DND-41 (cell line): Measurements from ENCODE around the gene TM9SF3.
"Not testable (repeated sequence)": the region's sequence is repeated elsewhere in the genome, so short reads cannot be mapped to it uniquely, and the experiment has no call there.

Experiments used
- ATAC-seq: fragments of 200-7000 bp; cut with Tn5 transposase; 3 replicates; pipeline ENCODE4 v1.9.1; 2021; ENCODE audit warnings: low read depth; ENCODE audit not compliant: insufficient read depth
- DNase-seq: peaks from one replicate; pipeline ENCODE4 v3.0.0-alpha.2; 2020
- H2AFZ ChIP-seq: 2 replicates; pipeline ENCODE4 v1.6.0; 2012; ENCODE audit warnings: low read depth, low read length
- H3K27ac ChIP-seq: 2 replicates; pipeline ENCODE4 v1.5.1; 2012; ENCODE audit warnings: low read length, inconsistent platforms
- H3K27me3 ChIP-seq: fragments of 200-600 bp; sonication (generic); 2 replicates; pipeline ENCODE4 v1.6.0; 2012; ENCODE audit warnings: low read length, mild to moderate bottlenecking, inconsistent platforms; ENCODE audit not compliant: insufficient read depth, poor library complexity
- H3K36me3 ChIP-seq: 2 replicates; pipeline ENCODE4 v1.5.1; 2012; ENCODE audit warnings: low read length, inconsistent platforms; ENCODE audit not compliant: insufficient read depth
- H3K4me1 ChIP-seq: 2 replicates; pipeline ENCODE4 v1.5.1; 2012; ENCODE audit warnings: mild to moderate bottlenecking, low read length; ENCODE audit not compliant: insufficient read depth
- H3K4me2 ChIP-seq: 2 replicates; pipeline ENCODE4 v1.6.0; 2012; ENCODE audit warnings: mild to moderate bottlenecking, moderate library complexity, low read length, inconsistent platforms; ENCODE audit not compliant: insufficient read depth
- H3K4me3 ChIP-seq, 2 experiments: fragments of 200-600 bp in 1 of 2; shearing (Covaris generic) in 1 of 2; 2 replicates each; pipeline ENCODE4 v1.5.1; 2012 to 2016; ENCODE audit warnings: inconsistent platforms in 2 of 2, low read length in 2 of 2, mild to moderate bottlenecking in 2 of 2, low read depth in 1 of 2, moderate library complexity in 1 of 2
- H3K79me2 ChIP-seq: 2 replicates; pipeline ENCODE4 v1.6.0; 2012; ENCODE audit warnings: low read length, inconsistent platforms; ENCODE audit not compliant: insufficient read depth
- H3K9ac ChIP-seq: 2 replicates; pipeline ENCODE4 v1.6.0; 2012; ENCODE audit warnings: low read depth, mild to moderate bottlenecking, inconsistent platforms, low read length, moderate library complexity
- H3K9me3 ChIP-seq: 2 replicates; pipeline ENCODE4 v1.5.1; 2012; ENCODE audit warnings: low read length, moderate library complexity, mild to moderate bottlenecking, inconsistent platforms; ENCODE audit not compliant: insufficient read depth, severe bottlenecking
- H4K20me1 ChIP-seq: 2 replicates; pipeline ENCODE4 v1.6.0; 2012; ENCODE audit warnings: low read length; ENCODE audit not compliant: insufficient read depth
- EZH2 ChIP-seq: IDR thresholded peaks from 3 replicates; pipeline ENCODE4 v1.6.1; 2012; ENCODE audit warnings: borderline replicate concordance, low read depth, mild to moderate bottlenecking, moderate library complexity, low read length, inconsistent platforms; ENCODE audit not compliant: severe bottlenecking
- TF ChIP-seq, protein P1 (sequence below): IDR thresholded peaks from 2 replicates; pipeline ENCODE4 v1.5.1; 2012; ENCODE audit warnings: borderline replicate concordance, low read length, moderate library complexity, mild to moderate bottlenecking; ENCODE audit not compliant: poor library complexity, severe bottlenecking; ENCODE audit errors: extremely low read depth

Gene TM9SF3

DNA sequence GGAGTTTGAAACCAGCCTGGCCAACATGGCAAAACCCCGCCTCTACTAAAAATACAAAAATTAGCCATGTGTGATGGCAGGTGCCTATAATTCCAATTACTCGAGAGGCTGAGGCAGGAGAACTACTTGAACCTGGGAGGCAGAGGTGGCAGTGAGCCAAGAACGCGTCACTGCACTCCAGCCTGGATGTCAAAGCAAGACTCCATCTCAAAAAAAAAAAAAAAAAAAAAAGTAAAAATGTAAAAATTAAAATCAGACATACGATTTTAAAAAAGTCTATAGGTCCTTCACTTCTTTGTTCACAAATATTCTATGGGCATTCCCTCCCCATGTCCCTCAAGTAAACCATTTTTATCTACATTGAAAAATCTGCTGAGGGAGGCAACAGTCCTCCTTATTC lies 38.2 kb downstream of the TM9SF3 start:
- no peaks in the 10 kb centered on the region for H3K9me3 ChIP-seq
- no peak overlapping the region for H2AFZ ChIP-seq
- H3K4me1 ChIP-seq, result no peaks in the 10 kb centered on the region
- no peak overlapping the region for H3K4me3 ChIP-seq
- ATAC-seq, result no peak
- TF ChIP-seq, protein P1, sequence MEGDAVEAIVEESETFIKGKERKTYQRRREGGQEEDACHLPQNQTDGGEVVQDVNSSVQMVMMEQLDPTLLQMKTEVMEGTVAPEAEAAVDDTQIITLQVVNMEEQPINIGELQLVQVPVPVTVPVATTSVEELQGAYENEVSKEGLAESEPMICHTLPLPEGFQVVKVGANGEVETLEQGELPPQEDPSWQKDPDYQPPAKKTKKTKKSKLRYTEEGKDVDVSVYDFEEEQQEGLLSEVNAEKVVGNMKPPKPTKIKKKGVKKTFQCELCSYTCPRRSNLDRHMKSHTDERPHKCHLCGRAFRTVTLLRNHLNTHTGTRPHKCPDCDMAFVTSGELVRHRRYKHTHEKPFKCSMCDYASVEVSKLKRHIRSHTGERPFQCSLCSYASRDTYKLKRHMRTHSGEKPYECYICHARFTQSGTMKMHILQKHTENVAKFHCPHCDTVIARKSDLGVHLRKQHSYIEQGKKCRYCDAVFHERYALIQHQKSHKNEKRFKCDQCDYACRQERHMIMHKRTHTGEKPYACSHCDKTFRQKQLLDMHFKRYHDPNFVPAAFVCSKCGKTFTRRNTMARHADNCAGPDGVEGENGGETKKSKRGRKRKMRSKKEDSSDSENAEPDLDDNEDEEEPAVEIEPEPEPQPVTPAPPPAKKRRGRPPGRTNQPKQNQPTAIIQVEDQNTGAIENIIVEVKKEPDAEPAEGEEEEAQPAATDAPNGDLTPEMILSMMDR, result no peak
- no peak for TF ChIP-seq EZH2
- H3K4me2 ChIP-seq, result no peak overlapping the region
- DNase-seq, result no peak
- H3K9ac ChIP-seq, result no peak overlapping the region
- no peaks in the 10 kb centered on the region for H3K27me3 ChIP-seq
- H3K36me3 ChIP-seq, result peaks cover 93% of the 10 kb centered on the region
- H4K20me1 ChIP-seq, result no peaks in the 10 kb centered on the region; the same call in 1 of the 2 replicates
- no peak overlapping the region for H3K27ac ChIP-seq
- H3K79me2 ChIP-seq, result no peaks in the 10 kb centered on the region

DNA sequence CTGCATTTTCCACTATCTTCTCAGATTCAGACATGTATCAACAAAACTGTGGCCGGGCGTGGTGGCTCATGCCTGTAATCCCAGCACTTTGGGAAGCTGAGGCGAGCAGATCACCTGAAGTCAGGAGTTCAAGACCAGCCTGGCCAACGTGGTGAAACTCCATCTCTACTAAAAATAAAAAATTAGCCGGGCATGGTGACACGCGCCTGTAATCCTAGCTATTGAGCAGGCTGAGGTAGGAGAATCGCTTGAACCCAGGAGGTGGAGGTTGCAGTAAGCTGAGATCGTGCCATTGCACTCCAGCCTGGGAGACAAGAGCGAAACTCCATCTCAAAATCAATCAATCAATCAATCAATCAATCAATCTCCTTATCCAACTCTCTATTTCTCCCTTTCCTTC lies 41.3 kb downstream of the TM9SF3 start:
- H4K20me1 ChIP-seq, H3K9me3 ChIP-seq, ATAC-seq, H2AFZ ChIP-seq, H3K4me3 ChIP-seq, DNase-seq, H3K79me2 ChIP-seq, H3K4me1 ChIP-seq, H3K27me3 ChIP-seq, H3K27ac ChIP-seq, H3K4me2 ChIP-seq, H3K9ac ChIP-seq: not testable (repeated sequence)
- peaks cover 88% of the 10 kb centered on the region for H3K36me3 ChIP-seq

DNA sequence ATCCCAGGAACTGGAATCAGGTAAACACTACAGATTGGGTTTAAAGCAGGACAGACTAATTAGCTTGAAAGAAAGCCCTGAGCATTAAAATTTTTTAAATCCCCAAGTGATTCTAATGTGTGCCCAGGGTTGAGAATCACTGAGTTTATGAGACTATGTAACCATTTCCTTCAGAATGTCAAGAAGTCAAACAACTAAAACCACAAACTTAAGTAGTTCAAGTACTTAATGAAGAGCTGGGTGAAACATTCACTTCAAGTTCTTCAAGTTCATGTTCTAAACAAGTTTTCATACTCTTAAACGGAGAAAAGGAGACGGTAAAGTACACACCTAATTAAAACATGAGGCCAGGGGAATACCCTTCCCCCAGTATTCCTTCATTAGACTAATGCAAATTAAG lies 44.9 kb downstream of the TM9SF3 start:
- Histone ChIP-seq H3K9ac (no peak overlapping the region), H3K36me3 (peaks cover 71% of the 10 kb centered on the region), H3K4me1 (no peaks in the 10 kb centered on the region), H3K9me3 (no peaks in the 10 kb centered on the region), H3K4me3 (no peak overlapping the region), H3K27ac (no peak overlapping the region), H3K27me3 (no peaks in the 10 kb centered on the region), H3K4me2 (no peak overlapping the region), H3K79me2 (peaks cover 8% of the 10 kb centered on the region), H2AFZ (no peak overlapping the region), H4K20me1 (peaks cover 6% of the 10 kb centered on the region; the same call in 1 of the 2 replicates)
- ATAC-seq (no peak), DNase-seq (no peak)
- TF ChIP-seq EZH2, result no peak
- TF ChIP-seq, protein P1, result no peak

DNA sequence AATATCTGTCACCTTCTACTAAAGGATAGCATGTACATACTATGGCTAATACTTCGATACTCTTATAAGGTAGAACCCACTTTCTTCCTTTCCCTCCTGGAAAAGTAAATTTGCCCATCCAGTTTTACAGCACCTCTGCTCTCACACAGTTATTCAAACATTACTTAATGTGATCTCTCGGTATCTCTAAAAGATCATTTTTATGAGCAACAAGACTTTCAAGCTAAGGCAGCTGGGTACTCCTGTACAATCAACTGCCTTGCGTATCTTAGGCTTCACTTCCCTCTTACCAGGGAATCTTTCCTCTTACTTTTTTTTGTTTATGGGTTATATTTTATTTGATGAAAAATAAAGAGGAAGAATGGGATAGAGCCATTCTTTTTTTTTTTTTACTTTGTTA lies 46.6 kb downstream of the TM9SF3 start:
- H3K79me2 ChIP-seq, result peaks cover 17% of the 10 kb centered on the region
- H3K27me3 ChIP-seq, result no peaks in the 10 kb centered on the region
- DNase-seq (no peak), ATAC-seq (no peak)
- no peak overlapping the region for H3K4me2 ChIP-seq
- no peak overlapping the region for H2AFZ ChIP-seq
- no peak overlapping the region for H3K27ac ChIP-seq
- no peaks in the 10 kb centered on the region for H3K9me3 ChIP-seq
- no peak overlapping the region for H3K4me3 ChIP-seq
- peaks cover 13% of the 10 kb centered on the region; the same call in 1 of the 2 replicates for H4K20me1 ChIP-seq
- TF ChIP-seq, protein P1, result no peak
- no peak for TF ChIP-seq EZH2
- H3K36me3 ChIP-seq, result peaks cover 62% of the 10 kb centered on the region
- no peak overlapping the region for H3K9ac ChIP-seq
- no peaks in the 10 kb centered on the region for H3K4me1 ChIP-seq
